GM19372 (cell line): ENCODE data around the gene CRHBP.
"Not testable (repeated sequence)": the region's sequence is repeated elsewhere in the genome, so short reads cannot be mapped to it uniquely, and the experiment has no call there.

Experiments used
- ATAC-seq: cut with Tn5 transposase; IDR thresholded peaks from one replicate; pipeline ENCODE4 v1.9.1; 2021; ENCODE audit warnings: mild to moderate bottlenecking, low read depth, moderate library complexity; ENCODE audit not compliant: unreplicated experiment

Gene CRHBP, protein sequence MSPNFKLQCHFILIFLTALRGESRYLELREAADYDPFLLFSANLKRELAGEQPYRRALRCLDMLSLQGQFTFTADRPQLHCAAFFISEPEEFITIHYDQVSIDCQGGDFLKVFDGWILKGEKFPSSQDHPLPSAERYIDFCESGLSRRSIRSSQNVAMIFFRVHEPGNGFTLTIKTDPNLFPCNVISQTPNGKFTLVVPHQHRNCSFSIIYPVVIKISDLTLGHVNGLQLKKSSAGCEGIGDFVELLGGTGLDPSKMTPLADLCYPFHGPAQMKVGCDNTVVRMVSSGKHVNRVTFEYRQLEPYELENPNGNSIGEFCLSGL

DNA sequence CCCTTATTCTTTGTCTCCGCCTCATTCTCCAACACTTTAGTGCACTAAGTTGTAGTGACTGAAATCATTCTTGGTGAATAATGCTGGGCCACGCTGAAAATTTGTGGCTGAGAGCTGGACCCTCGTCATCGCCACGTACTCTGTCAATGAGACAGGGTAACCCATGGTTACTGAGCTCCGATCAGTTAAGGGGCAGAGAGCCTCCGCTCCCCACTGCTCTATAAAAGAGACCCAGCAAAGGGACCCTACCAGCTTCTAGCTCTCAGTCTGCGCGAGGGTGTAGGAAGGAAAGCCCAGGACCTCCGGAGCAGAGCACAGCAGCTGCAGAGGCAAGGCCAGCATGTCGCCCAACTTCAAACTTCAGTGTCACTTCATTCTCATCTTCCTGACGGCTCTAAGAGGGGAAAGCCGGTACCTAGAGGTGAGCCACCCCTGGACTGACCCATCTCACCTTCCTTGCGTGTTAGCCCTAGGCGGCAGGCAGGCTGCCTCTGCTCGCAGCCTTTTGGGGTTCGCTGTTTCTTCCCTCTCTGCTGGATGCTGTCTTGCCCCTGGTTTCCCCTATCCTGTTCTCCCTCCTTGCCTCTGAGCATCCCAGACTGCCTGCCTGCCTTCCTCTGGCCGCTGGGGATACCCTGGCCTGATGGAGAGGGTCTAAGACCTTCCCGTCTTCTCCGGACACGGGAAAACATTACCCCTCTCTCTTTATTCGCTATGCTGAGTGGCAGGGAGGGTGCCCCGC lies at the start of gene CRHBP:
CRHBP (plus strand) TSS at position 251 of the 742 bp plus-strand sequence; CDS start at position 341, 90 bp downstream.
- ATAC-seq: no peak

- ATAC-seq: no peak
These were observed 44.7 kb upstream of the CRHBP start for GRCh38 chr5:76908166-76908565.

GRCh38 chr5:76910344-76910933 lies 42.4 kb upstream of the CRHBP start:
- ATAC-seq: not testable (repeated sequence)

GRCh38 chr5:76914671-76915070 lies 38.2 kb upstream of the CRHBP start:
- not testable (repeated sequence) for ATAC-seq

- ATAC-seq: no peak
These were observed 34.3 kb upstream of the CRHBP start for GRCh38 chr5:76918539-76918938.

- no peak for ATAC-seq
These were observed 32.4 kb upstream of the CRHBP start for GRCh38 chr5:76920491-76920890.

DNA sequence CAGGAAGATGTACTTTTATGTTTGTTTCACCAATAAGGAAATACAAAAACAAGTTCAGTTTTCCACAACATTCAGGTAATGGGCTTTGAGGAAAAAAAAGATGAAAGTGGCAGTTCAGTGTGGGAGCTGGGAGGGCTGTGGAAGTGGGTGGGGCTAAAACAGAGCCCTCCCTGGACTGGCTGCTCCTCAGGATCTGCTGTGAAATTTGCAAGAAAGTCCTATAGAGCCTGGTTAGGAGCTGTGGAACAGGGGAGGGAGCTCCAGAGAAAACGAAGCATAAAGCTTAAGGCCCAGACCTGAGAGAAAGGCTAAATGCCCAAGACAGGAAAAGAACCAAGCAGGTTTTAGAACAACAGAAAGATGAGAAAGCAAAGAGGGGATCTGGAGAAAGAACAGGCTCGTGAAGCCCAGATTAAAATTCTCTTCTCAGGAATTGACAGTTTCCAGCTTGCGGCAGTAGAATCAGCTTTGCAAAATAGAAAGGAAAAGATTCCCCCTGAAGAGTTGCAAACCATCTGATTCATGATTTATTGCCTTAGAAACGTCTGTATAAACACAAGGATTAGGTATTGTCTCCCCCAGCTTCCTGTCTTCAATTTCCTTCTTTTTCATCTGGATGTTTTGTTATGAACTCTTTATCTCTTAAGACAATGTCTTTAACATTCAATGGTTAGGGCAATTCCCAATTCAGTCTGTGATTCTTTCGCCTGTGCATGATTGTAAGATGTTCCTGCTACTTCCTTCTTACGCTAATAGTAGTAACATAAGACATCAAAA lies 26.3 kb upstream of the CRHBP start:
- ATAC-seq: no peak

DNA sequence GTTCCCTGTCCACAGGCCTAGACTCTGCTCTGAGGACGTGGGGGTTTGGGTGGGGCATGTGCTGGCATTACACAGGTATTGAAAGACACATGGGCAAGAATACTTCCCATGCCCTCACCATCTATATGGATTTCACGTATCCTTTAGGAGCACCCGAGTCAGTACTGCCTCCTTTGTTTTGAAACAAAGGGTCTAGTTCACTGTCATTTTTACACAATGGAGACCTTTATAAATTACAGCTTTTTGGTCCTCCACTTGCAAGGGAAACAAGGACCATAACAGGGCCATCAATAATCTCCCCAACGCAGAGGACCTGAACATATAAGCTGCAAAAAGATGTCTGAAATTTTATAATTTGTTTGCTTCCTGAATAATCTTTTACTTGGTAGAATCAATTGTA lies 24.9 kb upstream of the CRHBP start:
- ATAC-seq: no peak

- no peak for ATAC-seq
These were observed 22.8 kb upstream of the CRHBP start for GRCh38 chr5:76930083-76930482.

- ATAC-seq: no peak
These were observed 14.7 kb upstream of the CRHBP start for GRCh38 chr5:76938177-76938576.

DNA sequence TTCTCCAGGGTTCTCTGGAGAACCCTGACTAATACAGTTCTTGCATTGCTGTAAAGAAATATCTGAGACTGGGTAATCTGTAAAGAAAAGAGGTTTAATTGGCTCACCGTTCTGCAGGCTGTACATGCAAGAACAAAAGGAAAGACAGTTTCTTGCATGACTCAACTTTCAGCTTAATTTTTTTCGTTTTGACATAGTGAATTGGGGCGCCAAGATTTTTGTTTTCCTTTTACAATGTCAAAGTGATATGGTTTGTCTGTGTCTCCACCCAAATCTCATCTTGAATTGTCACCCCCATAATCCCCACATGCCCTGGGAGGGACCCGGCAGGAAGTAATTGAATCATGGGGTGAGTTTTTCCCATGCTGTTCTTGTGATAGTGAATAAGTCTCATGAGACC lies 11.8 kb upstream of the CRHBP start:
- ATAC-seq: no peak

DNA sequence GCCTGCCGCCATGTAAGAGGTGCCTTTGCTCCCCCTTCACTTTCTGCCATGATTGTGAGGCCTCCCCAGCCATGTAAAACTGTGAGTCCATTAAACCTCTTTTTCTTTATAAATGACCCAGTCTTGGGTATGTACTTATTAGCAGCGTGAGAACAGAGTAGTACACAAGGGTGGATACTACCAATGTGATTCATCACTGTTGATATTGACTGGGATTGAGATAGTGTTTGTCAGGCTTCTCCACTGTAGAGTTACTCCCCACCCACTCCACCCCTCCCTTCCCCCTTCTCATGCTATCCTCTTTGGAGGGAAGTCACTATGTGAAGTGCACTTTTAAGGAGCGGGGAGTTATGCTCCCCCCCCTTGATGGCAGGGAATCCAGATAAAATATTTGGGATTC lies 11.4 kb upstream of the CRHBP start:
- ATAC-seq: no peak

DNA sequence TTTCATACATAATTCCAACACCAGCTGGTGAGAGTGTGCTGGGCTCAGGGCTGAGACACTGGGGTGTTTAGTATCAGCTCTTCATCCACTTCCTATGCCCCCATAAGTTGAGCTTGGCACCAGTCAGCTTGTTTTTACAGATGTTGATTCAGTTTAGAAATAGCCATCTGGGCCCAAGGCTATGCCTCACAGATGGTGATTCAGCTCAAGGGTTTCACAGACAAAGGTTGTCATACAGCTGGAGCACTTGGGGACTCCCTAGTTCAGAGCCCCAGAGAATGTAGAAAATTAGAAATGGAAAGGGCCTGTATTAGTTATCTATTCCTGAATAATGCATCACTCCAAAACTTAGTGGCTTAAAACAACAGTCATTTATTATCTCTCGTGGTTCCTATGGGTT lies 10.3 kb upstream of the CRHBP start:
- ATAC-seq: no peak

GRCh38 chr5:76943006-76943405 lies 9.8 kb upstream of the CRHBP start:
- no peak for ATAC-seq

DNA sequence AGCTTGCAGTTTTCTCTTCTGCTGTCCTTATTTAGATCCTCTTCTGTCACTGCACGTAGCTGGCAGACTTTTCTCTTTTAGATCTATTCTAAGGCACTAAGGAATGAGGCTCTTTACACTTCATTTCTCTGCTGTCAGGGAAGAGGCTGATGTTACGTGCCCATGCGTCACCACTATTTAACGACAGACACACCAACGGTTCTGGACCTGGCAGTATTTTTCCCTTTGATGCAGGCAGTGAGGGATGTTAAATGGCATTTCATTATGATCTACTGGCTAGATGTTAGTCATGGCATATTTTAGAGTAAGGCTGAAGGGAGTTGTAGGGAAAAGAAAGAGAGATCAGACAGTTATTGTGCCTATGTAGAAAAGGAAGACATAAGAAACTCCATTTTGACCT lies 8.2 kb upstream of the CRHBP start:
- ATAC-seq: no peak

DNA sequence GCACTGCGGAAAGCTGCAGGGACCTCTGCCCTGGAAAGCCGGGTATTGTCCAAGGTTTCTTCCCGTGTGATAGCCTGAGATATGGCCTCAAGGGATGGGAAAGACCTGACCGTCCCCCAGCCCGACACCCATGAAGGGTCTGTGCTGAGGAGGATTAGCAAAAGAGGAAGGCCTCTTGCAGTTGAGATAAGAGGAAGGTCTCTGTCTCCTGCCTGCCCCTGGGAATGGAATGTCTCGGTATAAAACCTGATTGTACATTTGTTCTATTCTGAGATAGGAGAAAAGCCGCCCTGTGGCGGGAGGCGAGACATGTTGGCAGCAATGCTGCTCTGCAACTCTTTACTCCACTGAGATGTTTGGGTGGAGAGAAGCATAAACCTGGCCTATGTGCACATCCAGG lies 7.6 kb upstream of the CRHBP start:
- ATAC-seq: not testable (repeated sequence)

DNA sequence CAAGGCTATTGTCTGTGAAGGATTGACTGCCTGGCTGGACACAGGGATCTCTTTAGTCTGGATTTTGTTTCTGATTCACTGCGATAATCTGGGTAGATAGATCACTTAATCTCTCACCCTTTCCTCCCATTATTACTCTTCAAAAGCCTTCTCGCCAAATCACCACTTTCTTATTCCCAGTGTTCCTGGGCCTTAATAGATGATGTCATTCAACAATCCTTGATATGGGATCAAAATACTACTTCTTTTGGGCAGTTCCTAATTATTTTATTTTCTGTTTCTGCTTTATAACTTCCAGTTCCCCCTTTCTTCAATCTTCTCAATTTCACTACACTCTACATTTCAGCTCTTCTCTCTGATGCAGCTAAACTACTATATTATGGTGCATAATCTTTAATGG lies 6.8 kb upstream of the CRHBP start:
- ATAC-seq: no peak

GRCh38 chr5:76947082-76947503 lies 5.8 kb upstream of the CRHBP start:
- no peak for ATAC-seq

- ATAC-seq: no peak
These were observed 922 bp downstream of the CRHBP start for GRCh38 chr5:76953551-76954382.

DNA sequence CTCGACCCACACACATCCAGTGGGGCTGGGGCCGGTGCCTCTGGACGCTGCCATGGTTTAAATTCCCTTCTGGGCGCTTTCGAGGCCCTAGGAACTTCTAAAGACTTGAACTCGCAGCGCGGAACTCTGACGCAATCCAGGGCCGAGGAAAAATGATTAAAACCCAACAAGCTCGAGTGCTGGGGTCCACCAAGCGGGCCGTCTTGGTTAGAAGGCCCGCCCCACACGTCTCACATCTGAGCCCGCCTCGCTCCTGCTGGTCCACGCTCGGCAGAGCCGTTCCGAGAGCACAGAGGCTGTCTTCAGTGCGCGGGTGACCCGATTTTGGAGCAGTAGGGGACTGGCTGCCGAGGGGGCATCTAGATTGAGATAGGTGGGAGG lies 1.5 kb downstream of the CRHBP start:
- ATAC-seq: no peak
